Esophagus squamous epithelium (tissue), 4 donors: ENCODE measurements around the gene EVA1B.

Experiments used
- POLR2A ChIP-seq, 4 donors: fragments of 450-650 bp; IDR thresholded peaks; one replicate each; pipeline ENCODE4 v1.6.1; 2017; ENCODE audit warnings: antibody characterized with exemption in 4 of 4, mild to moderate bottlenecking in 4 of 4, moderate library complexity in 3 of 4
- TF ChIP-seq, protein P1 (sequence below), 6 experiments: fragments of 450-650 bp in 4 of 6; fragments of 200-600 bp in 2 of 6; sonication (generic) in 2 of 6; IDR thresholded peaks; one replicate each; pipeline ENCODE4 v1.5.1; 2016 to 2019; ENCODE audit warnings: antibody characterized with exemption in 6 of 6, mild to moderate bottlenecking in 4 of 6, moderate library complexity in 4 of 6

DNA sequence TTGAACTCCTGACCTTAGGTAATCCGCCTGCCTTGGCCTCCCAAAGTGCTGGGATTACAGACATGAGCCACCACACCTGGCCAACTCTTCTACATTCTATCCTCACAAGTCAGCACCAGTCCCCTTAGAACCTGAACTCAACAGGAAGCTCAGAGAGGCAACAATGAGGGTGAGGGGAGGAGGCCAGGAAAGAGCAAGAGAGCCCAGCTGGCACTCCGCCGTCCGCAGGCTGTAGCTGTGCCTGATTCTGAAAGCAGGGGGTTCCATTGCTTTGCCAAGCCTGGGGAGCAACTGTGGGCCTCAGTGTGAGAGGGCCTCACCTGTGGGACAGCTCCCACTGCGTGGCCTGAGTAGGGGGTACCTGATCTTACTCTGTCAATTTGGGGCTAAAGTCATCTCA, 43.6 kb upstream of the EVA1B start:
- TF ChIP-seq, protein P1, sequence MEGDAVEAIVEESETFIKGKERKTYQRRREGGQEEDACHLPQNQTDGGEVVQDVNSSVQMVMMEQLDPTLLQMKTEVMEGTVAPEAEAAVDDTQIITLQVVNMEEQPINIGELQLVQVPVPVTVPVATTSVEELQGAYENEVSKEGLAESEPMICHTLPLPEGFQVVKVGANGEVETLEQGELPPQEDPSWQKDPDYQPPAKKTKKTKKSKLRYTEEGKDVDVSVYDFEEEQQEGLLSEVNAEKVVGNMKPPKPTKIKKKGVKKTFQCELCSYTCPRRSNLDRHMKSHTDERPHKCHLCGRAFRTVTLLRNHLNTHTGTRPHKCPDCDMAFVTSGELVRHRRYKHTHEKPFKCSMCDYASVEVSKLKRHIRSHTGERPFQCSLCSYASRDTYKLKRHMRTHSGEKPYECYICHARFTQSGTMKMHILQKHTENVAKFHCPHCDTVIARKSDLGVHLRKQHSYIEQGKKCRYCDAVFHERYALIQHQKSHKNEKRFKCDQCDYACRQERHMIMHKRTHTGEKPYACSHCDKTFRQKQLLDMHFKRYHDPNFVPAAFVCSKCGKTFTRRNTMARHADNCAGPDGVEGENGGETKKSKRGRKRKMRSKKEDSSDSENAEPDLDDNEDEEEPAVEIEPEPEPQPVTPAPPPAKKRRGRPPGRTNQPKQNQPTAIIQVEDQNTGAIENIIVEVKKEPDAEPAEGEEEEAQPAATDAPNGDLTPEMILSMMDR (IDR thresholded peaks at IDR 0.05): no peak
- TF ChIP-seq POLR2A (IDR thresholded peaks at IDR 0.05): no peak
